GM12801 (cell line): ENCODE data around the gene HOXA7.

Experiments
- TF ChIP-seq, protein P1 (sequence below): IDR thresholded peaks from one replicate; pipeline ENCODE4 v1.5.1; 2011; ENCODE audit warnings: control low read depth; ENCODE audit not compliant: insufficient read length; ENCODE audit errors: extremely low read depth

The HOXA7 gene

DNA sequence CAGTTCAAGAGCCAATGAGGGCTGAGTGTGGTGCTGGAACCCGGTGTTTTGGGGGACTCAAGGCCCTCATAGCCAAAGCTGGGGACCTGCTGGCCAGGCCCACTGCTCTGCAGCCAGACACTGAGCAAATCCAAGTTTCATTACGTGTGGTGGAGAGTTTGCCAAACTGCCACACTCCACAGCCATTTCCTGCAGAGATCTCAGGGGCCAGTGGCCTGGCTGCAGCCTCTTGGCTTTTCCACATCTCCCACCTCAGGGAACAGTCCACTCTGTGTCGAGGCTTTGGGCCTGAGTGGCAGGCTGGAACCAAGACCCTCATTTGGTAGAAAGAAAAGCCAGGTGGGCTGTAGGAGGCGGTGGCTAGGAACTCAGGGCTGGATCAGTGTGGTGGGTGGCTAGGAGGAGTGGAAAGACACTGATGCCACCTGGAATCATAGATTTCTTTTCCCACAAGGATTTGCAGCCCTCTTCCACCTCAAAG lies 25.4 kb upstream of the HOXA7 start:
- TF ChIP-seq, protein P1, sequence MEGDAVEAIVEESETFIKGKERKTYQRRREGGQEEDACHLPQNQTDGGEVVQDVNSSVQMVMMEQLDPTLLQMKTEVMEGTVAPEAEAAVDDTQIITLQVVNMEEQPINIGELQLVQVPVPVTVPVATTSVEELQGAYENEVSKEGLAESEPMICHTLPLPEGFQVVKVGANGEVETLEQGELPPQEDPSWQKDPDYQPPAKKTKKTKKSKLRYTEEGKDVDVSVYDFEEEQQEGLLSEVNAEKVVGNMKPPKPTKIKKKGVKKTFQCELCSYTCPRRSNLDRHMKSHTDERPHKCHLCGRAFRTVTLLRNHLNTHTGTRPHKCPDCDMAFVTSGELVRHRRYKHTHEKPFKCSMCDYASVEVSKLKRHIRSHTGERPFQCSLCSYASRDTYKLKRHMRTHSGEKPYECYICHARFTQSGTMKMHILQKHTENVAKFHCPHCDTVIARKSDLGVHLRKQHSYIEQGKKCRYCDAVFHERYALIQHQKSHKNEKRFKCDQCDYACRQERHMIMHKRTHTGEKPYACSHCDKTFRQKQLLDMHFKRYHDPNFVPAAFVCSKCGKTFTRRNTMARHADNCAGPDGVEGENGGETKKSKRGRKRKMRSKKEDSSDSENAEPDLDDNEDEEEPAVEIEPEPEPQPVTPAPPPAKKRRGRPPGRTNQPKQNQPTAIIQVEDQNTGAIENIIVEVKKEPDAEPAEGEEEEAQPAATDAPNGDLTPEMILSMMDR, result no peak

DNA sequence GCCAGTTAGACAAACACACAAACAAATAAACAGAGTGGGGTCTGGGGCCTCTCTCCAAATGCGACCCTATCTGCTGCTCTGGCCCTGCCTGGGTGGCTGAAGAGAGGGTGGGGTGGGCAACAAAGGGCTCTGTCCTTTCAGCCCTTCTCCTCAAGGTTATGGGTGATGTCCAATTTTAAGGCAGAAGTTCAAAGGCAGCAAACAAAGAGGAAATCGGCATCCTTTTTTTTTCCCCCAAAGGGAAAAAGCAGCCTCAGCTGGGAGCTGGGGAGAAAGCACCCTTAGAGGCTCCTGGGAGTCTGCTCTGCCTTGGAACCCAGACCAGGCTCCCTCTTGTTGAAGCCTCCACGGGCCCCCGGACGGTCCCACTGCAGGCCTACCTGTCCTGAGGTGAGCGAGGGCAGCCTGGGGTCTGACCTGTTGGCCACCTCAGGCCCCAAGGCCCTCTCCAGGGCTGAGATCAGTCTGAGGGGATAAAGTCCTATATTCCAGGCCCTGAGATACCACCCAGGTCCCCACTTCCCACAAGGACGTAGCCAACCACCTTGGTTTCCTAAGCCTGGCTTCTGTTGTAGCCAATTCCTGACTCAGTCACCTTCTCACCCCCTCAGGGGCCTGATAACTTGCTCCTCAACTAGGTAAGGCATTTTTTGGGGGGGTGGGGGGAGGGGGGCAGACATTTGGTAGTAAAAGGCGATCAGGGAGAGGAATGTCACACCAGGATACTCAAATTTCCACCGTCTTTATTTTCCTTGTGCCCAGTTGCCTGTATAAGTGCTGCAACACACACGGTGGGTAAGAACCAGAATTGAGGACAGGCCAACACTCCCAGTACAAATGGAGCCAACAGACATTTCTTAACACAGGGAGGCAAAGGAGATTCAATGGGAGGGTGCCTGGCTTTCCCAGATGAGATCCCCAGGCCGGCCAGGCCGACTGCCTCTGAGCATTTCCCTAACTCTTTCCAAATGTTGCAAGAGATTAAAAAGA lies 24.3 kb upstream of the HOXA7 start:
- TF ChIP-seq, protein P1, result no peak

DNA sequence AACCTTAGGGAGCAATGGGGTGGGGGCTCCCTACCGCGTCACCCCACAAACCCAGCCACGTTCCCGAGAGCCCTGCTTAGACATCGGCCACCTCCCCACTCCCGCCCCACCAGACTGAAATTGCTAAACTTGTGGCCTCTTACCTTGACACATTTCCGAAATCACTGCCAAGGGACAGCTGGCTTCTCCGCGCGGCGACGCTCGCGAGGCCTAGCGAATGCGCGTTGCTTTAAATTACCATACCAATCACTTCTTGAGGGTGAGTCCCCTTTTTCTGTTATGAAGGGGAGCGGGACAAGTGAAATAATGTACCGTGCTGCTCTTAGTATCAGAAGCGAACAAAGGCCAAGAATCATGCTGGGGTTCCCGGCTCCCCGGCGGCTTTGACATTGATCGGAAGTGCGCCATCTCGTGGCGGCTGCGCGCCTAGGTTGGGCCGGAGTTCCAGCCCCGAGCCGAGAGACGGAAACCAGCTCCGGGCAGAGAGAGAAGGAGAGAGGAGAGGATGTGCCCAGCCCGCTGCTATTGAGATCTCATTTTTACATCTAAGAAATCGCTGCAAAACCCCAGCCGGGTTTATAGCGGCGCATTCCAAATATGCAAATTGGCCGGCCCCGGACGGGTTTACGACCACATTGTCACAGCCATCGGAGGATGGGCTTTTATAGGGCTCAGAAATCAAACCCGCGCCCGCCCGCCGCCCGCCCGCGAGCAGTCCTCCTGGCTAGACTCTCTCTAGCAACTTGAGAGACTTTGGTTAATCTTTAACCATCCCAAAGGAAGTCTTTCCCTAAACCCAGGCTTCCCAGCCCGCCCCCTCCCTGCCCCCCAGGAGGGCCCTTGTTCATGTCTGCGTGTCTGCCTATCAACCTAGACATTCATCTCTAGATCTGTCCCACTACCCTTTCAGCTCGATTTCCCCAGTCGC lies 23.3 kb upstream of the HOXA7 start:
- TF ChIP-seq, protein P1, result no peak

DNA sequence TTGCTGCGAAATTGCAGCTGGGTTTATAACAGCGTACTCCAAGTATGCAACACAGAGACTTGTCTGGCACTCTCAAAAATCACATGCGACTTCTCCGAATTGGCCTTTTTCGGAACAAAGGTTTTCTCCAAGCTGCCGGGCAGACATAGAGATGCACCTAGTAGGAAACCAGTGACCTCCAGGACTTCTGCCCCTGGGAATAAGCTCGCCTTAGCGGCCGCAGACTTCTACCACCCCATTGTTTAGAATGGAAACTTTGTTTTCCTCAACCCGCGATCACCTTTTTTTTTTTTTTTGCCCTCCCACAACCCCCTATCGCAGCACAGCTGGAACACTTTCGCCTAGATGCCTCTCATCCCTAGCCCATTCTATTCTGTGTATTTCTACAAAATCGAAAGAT lies 22.6 kb upstream of the HOXA7 start:
- TF ChIP-seq, protein P1, result no peak

DNA sequence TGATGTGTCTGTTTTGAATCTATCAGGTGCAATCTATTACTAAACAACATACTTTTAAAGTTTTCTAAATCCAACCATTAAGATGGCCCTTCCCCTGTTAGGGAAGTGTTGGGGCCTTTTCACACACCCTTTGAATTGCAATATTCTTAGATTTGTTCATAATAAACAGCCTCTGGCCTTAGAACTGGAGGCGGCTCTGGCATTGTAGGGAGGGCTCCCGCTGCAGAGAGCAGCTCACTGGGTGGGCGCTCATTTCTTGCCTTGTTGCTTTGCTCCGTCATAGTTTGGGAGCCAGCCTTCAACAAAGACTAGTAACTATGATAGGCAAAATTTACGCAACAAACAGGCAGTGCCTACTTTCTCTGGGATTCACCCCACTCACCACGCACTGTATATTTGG lies 21.9 kb upstream of the HOXA7 start:
- TF ChIP-seq, protein P1, result no peak

DNA sequence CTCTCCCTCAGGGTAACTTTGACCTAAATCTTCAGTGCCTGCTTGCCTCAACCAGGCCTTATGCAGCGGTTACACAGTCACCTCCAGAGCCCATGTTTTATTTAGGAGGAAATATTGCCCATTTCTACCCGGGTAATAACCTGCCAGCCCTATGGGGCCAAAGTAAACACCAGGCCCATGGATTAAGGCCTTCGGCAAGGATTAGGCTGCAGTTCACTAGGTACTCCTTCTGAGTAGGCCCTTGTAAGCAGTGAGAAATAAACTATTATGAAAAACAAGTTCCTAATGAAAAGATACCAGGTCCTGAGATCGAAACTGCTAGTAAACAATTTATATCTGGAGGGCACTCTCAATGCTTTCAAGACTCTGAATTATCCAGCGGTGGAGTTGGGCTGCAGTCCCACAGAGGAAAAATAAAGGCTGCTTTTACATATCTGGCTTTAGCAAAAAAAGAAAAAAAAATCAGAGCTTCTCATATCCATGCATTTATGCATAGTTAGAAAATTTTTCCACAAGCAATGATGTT lies 21.4 kb upstream of the HOXA7 start:
- TF ChIP-seq, protein P1, result no peak
